Superior temporal gyrus (tissue), 1 donor: Measurements from ENCODE around the gene SMIM20.

Experiments
- DNase-seq: peaks from one replicate; pipeline ENCODE4 v3.0.0-alpha.2; 2016; ENCODE audit errors: extremely low spot score

Gene SMIM20

DNA sequence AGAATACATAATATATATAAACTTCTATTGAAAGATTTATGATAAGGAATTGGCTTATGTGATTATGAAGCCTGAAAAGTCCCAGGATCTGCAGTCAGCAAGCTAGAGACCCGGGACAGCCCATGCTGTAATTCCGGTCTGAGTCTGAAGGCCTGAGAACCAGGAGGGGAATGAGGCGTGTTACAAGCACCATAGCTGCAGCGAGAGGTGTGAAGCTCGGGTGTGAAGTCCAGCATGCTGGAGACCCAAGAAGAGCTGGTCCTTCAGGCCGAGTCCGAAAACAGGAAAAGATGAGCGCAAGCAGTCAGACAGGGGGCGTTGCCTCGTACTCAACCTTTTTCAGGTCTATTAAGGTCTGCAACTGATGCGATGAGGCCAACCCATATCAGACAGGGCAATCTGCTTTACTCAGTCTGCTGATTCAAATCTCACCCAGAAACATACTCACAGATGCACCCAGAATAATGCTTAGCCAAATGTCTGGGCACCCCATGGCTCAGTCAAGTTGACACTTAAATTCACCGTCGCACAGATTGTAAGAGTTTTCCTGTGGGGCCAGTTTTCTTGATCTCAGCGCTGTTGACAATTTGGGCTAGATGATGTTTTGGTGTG lies 40.4 kb downstream of the SMIM20 start:
- no peak for DNase-seq

GRCh38 chr4:25955705-25956104 lies 41.7 kb downstream of the SMIM20 start:
- no peak for DNase-seq

DNA sequence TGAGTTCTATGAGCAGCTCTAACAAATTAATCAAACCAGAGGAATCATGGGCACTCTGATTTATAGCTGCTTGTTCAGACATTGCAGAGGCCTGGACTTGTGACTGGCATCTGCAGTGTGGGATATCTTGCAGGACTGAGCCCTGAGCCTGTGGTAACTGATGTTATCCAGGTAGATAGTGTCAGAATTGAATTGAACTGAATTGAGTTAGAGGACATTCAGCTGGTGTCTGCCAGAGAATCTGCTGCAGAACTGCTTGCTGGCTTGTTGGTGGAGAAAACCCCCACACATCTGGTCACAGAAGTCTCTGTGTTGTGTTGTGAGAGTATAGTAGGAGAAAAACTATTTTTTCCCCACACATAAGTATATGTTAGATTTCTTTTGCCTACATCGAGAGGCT lies 42.2 kb downstream of the SMIM20 start:
- DNase-seq: peak; percentile 38

- peak; percentile 57 for DNase-seq
Measured at GRCh38 chr4:25958110-25958509, 44.1 kb downstream of the SMIM20 start.

DNA sequence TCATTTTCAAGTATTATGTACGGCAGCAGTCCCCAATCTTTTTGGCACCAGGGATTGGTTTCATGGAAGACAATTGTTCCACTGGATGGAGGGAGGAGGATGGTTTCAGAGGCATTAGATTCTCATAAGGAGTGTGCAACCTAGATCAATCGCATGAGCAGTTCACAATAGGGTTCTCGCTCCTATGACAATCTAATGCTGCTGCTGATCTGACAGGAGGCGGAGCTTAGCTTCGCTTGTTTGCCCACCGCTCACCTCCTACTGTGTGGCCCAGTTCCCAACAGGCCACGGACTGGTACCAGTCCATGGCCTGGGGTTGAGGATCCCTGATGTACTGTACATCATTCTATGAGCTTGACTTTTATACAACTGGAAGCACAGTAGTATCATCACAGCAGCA lies 48.4 kb downstream of the SMIM20 start:
- no peak for DNase-seq

DNA sequence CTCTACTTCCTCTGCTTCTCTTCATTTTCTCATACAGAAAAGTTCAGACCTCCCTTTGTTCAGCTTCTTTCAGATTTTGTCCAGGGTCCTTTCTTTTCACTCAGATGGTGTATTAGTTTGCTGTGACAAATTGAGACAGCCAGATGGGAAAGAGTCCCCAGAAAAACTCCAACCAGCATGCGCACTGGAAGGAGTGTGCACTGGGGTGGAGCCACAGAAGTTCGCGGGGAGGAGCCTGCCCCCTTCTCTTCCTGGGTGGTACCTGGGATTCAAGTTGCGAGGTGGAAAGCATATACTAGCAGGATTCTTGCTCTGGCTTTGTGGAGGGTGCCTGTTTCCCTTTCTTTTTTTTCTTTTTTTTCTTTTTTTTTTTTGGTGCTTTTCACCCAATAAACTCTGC lies 51.6 kb downstream of the SMIM20 start:
- no peak for DNase-seq

DNA sequence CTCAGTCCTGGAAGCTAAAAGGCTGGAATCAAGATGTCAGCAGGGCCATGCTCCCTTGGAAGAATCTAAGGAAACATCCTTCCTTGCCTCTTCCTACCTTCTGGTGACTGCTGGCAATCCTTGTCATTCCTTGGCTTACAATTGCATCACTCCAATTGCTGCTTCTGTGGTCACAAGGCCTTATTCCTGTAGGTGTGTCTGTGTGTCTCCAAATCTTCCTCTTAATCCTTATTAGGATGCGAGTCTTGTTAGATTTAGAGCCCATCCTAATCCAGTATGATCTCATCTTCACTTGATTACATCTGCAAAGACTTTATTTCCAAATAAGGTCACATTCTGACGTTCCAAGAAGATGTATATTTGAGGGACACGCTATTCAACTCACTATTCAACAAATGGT lies 52.2 kb downstream of the SMIM20 start:
- no peak for DNase-seq

DNA sequence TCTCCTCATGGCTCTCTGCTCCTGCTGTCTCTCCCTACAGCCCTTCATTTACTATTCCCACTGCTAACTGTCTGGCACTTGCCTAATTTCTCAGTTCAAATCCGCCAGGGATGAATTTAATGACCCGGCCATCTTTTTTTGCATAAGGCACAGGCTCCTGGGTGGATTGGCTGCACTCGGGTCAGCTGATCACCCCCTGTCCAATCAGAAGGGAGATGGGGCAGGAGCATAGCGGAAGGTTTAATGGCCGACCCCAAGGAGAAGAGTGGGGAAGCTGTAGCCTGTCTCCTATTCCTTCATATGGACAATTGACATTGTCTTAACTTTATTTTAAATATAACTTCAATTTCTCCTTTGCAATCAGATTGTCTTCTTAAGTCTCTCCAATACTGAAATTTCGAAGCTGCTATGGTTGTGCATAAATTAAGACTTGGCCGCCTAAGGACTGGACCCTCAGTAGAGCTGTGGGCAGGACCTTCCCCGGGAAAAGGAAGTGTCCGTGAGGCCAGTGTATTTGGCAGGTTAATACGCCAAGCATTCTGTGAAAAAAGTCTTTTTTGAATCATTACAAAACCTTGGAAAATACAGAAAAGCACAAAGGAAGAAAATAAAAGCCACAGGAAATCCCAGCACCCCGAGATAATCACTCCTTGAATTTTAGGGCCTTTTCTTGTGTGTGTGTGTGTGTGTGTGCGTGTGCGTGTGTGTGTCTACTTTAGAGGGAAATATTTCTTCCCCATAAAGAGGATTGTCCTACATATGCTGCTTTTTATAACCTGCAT lies 55.5 kb downstream of the SMIM20 start:
- no peak for DNase-seq

DNA sequence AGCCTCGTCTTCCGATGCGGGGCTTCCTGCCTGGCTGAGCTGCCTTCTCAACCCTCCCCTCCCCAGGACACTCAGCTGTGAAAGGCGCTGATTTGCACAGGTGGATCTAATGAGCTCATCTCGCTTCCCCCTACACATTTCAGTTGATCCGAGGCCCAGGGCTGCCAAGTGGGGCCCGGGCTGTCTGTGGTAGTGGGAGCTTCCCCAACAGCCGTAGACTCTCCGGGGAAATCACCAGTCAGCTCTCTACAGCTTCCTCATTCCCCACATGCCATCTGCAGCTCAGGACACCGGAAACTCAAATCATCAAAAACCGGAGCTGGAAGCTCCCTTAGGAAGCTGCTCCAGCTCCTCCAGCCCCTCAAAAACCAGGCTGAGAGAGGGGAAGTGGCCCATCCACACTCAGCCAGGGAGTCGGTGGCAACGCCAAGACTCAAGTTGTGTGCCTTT lies 56.2 kb downstream of the SMIM20 start:
- DNase-seq: no peak

GRCh38 chr4:25970691-25971432 lies 56.8 kb downstream of the SMIM20 start:
- DNase-seq: peak; percentile 22

GRCh38 chr4:25972366-25972765 lies 58.3 kb downstream of the SMIM20 start:
- DNase-seq: no peak

- DNase-seq: no peak
Measured at GRCh38 chr4:25972984-25973745, 59.1 kb downstream of the SMIM20 start.

- no peak for DNase-seq
Measured at GRCh38 chr4:25976780-25977179, 62.8 kb downstream of the SMIM20 start.

DNA sequence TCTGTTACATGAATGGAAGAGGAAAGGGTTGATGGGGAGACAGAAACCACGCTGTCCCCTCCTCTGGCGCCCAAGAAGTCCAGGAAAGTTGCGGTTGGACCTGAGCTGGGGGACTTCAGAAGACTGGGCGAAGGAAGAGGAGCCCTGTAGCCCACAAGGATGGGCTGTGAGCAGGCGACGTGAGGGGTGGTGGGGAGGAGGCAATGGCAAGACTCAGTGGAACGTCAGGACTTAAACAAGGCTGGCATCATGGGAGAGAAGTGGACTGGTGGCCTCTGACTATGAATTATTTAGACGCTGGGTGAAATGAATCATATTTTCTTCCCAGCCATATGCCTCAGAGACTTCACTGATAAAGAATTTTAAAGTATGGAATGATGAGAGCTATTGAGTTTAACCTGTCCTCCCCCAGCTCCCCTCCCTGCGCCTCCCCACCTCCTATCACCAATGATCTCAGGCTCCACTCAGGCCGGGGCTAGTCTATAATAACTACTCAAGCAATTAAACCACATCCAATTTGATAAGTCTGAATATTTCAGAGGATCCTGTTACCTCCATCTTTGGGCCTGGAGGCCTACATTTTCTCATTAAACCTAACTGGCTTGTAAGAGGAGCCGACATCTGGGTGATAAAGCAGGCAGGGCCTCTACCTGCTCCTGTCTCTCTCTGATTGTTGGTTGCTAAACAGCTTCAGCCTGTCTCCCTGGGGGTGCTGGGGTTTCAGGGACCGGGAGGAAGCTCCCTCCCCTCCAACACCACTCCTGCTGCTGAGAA lies 63.6 kb downstream of the SMIM20 start:
- DNase-seq: no peak

DNA sequence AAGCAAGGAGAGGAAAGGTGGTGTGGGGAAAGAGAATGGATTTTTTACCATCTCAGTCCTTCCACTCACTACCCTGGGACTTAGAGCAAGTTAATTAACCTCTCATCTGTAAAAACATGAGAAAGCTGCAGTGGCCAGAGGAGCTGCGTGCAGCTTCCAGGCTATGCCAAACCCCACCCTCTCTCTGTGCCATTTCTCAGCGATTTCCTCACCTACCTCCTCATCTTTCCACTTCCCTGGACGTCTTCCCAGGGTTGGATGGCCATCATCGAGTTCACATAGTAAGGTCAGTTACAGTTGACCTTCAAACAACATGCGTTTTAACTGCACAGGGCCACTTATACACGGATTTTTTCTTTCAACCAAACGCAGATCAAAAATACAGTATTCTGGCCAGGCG lies 64.3 kb downstream of the SMIM20 start:
- DNase-seq: no peak
